Measurements from ENCODE around the gene VIPR1. TPM values are rescaled to one million over a fixed set of nuclear protein-coding genes. Genes with fewer than 3 reads are reported as not detected.
"Not testable (repeated sequence)": the region's sequence is repeated elsewhere in the genome, so short reads cannot be mapped to it uniquely, and the experiment has no call there.

VIPR1 gene
- total RNA-seq, 1 donor from 2014 or later = 1.9 TPM

- DNase-seq (ENCODE audit: low read depth, low spot score) = no peak
Measured at GRCh38 chr3:42533161-42533897, 30.9 kb downstream of the VIPR1 start.

- no peak for DNase-seq (ENCODE audit: low read depth, low spot score)
Measured at GRCh38 chr3:42535981-42536784, 33.7 kb downstream of the VIPR1 start.

- no peak for DNase-seq (ENCODE audit: low read depth, low spot score)
Measured at GRCh38 chr3:42537350-42537749, 34.9 kb downstream of the VIPR1 start.

- DNase-seq (ENCODE audit: low read depth, low spot score) = no peak
Measured at GRCh38 chr3:42539871-42540714, 37.6 kb downstream of the VIPR1 start.

GRCh38 chr3:42541079-42541478 is 38.6 kb downstream of the VIPR1 start:
- DNase-seq (ENCODE audit: low read depth, low spot score) = no peak

GRCh38 chr3:42544492-42545283 is 42.2 kb downstream of the VIPR1 start:
- DNase-seq (ENCODE audit: low read depth, low spot score) = no peak

GRCh38 chr3:42545284-42545900 is 42.9 kb downstream of the VIPR1 start:
- DNase-seq (ENCODE audit: low read depth, low spot score) = no peak

GRCh38 chr3:42546691-42547213 is 44.3 kb downstream of the VIPR1 start:
- DNase-seq (ENCODE audit: low read depth, low spot score) = no peak

GRCh38 chr3:42547401-42547945 is 45.0 kb downstream of the VIPR1 start:
- DNase-seq (ENCODE audit: low read depth, low spot score) = no peak

GRCh38 chr3:42549131-42549530 is 46.7 kb downstream of the VIPR1 start:
- no peak for DNase-seq (ENCODE audit: low read depth, low spot score)

- no peak for DNase-seq (ENCODE audit: low read depth, low spot score)
Measured at GRCh38 chr3:42550250-42550649, 47.8 kb downstream of the VIPR1 start.

- DNase-seq (ENCODE audit: low read depth, low spot score) = no peak
Measured at GRCh38 chr3:42552830-42553229, 50.4 kb downstream of the VIPR1 start.

GRCh38 chr3:42556089-42556632 is 53.7 kb downstream of the VIPR1 start:
- no peak for DNase-seq (ENCODE audit: low read depth, low spot score)

- DNase-seq (ENCODE audit: low read depth, low spot score) = not testable (repeated sequence)
Measured at GRCh38 chr3:42556817-42557216, 54.4 kb downstream of the VIPR1 start.

GRCh38 chr3:42557854-42558253 is 55.4 kb downstream of the VIPR1 start:
- no peak for DNase-seq (ENCODE audit: low read depth, low spot score)

- DNase-seq (ENCODE audit: low read depth, low spot score) = no peak
Measured at GRCh38 chr3:42562047-42562907, 59.8 kb downstream of the VIPR1 start.

GRCh38 chr3:42569593-42570142 is 67.2 kb downstream of the VIPR1 start:
- no peak for DNase-seq (ENCODE audit: low read depth, low spot score)

GRCh38 chr3:42572278-42572677 is 69.8 kb downstream of the VIPR1 start:
- no peak for DNase-seq (ENCODE audit: low read depth, low spot score)

Data from pulmonary artery endothelial cell (primary cell).